Glutamatergic neuron (in vitro differentiated cells): Measurements from ENCODE around the gene C1RL. TPM values are rescaled to one million over a fixed set of nuclear protein-coding genes. Genes with fewer than 3 reads are reported as not detected.

Source experiments
- DNase-seq: peaks from one replicate; pipeline ENCODE4 v3.0.0; 2022
- H3K27ac Mint-ChIP-seq: one replicate; pipeline ENCODE4 v1.8.0; 2020; ENCODE audit warnings: mild to moderate bottlenecking, mixed read lengths, inconsistent platforms; ENCODE audit not compliant: unreplicated experiment
- H3K27me3 Mint-ChIP-seq: one replicate; pipeline ENCODE4 v1.8.0; 2020; ENCODE audit warnings: mild to moderate bottlenecking, moderate library complexity, mixed read lengths, inconsistent platforms; ENCODE audit not compliant: unreplicated experiment
- H3K36me3 Mint-ChIP-seq: one replicate; pipeline ENCODE4 v1.8.0; 2020; ENCODE audit warnings: mild to moderate bottlenecking, mixed read lengths, inconsistent platforms; ENCODE audit not compliant: unreplicated experiment
- H3K4me1 Mint-ChIP-seq: one replicate; pipeline ENCODE4 v1.8.0; 2020; ENCODE audit warnings: mild to moderate bottlenecking, low read depth, mixed read lengths, inconsistent platforms; ENCODE audit not compliant: unreplicated experiment
- H3K4me3 Mint-ChIP-seq: one replicate; pipeline ENCODE4 v1.8.0; 2020; ENCODE audit warnings: mild to moderate bottlenecking, mixed read lengths, inconsistent platforms; ENCODE audit not compliant: unreplicated experiment
- H3K9me3 Mint-ChIP-seq: one replicate; pipeline ENCODE4 v1.8.0; 2020; ENCODE audit warnings: mild to moderate bottlenecking, moderate library complexity, mixed read lengths, inconsistent platforms; ENCODE audit not compliant: unreplicated experiment
- total RNA-seq: library from RNA; stranded (reverse); fragmentation: NEBNext Ultra II Directional; extraction: Animal tissue kit (Norgen Biotek cat#: 25700); gene quantifications from one replicate; pipeline ENCODE4 v1.2.1, GENCODE V29; 2021; ENCODE audit not compliant: unreplicated experiment
- TF ChIP-seq, protein P1 (sequence below): fragments of 200-600 bp; sonication (generic); IDR thresholded peaks from one replicate; pipeline ENCODE4 v1.5.0; 2021; ENCODE audit not compliant: partially characterized antibody, unreplicated experiment

The C1RL gene
- total RNA-seq, 1 donor from 2014 or later: 12.8 TPM

DNA sequence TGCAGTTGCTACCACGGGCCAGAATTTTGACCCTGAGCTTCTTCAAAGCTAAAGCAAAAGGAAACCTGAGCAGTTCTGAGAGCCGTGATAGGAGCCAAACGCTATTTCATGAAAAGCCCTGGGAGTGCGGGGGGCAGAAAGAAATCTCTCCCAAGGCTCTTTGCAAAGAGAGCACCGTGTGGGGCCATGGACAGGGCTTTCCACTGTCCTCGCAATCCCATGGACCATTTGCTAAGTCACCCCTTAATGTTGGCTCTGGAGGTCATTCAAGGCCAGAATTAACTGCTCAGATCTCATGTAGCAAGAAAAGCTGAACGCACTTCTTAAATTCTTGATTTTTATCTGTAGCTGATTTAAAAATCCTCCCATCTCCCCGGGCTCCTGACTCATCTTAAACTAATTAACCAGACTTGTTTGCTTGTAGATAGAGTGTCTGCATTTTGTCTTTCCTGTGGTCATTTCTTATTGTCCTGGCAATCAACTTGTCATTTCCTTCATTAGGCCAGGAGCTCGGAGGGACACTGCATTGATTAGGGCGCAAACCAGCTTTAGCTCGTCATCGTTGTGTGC lies 46.0 kb upstream of the C1RL start:
- Mint-ChIP-seq H3K27me3 (peaks cover 4% of the 10 kb centered on the region), H3K9me3 (peaks cover 5% of the 10 kb centered on the region), H3K27ac (no peak overlapping the region), H3K4me1 (no peaks in the 10 kb centered on the region), H3K36me3 (peaks cover 14% of the 10 kb centered on the region), H3K4me3 (no peak overlapping the region)
- DNase-seq: no peak
- TF ChIP-seq, protein P1, sequence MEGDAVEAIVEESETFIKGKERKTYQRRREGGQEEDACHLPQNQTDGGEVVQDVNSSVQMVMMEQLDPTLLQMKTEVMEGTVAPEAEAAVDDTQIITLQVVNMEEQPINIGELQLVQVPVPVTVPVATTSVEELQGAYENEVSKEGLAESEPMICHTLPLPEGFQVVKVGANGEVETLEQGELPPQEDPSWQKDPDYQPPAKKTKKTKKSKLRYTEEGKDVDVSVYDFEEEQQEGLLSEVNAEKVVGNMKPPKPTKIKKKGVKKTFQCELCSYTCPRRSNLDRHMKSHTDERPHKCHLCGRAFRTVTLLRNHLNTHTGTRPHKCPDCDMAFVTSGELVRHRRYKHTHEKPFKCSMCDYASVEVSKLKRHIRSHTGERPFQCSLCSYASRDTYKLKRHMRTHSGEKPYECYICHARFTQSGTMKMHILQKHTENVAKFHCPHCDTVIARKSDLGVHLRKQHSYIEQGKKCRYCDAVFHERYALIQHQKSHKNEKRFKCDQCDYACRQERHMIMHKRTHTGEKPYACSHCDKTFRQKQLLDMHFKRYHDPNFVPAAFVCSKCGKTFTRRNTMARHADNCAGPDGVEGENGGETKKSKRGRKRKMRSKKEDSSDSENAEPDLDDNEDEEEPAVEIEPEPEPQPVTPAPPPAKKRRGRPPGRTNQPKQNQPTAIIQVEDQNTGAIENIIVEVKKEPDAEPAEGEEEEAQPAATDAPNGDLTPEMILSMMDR: no peak

DNA sequence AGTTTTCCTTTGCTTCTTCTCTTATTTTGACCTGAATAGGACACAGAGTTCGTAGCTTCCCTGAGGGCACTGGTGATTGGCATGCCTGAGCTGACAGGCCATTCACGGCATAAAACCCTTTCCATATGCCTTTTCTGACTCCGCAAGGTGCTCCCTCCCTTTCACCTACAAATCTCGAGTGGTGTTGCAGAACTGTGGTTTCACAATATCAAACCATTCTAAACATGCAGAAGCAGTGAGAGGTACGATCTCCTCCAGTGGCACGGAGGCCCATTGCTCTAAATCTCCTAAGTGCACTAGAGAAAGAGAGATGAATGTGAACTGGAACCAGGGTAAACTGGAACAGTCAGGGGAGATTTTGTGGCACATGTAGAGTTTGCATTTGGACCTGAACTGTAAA lies 45.0 kb upstream of the C1RL start:
- no peak for DNase-seq
- H3K36me3 Mint-ChIP-seq: peaks cover 17% of the 10 kb centered on the region
- peak overlapping the region; percentile 13 for H3K4me3 Mint-ChIP-seq
- peaks cover 5% of the 10 kb centered on the region for H3K9me3 Mint-ChIP-seq
- peaks cover 2% of the 10 kb centered on the region for H3K27me3 Mint-ChIP-seq
- H3K27ac Mint-ChIP-seq: peak overlapping the region; percentile 2
- TF ChIP-seq, protein P1: no peak
- H3K4me1 Mint-ChIP-seq: no peaks in the 10 kb centered on the region

- H3K27me3 Mint-ChIP-seq: peaks cover 2% of the 10 kb centered on the region
- no peaks in the 10 kb centered on the region for H3K4me1 Mint-ChIP-seq
- no peak for DNase-seq
- TF ChIP-seq, protein P1: no peak
- peaks cover 6% of the 10 kb centered on the region for H3K9me3 Mint-ChIP-seq
- peaks cover 17% of the 10 kb centered on the region for H3K36me3 Mint-ChIP-seq
- H3K4me3 Mint-ChIP-seq: no peak overlapping the region
- no peak overlapping the region for H3K27ac Mint-ChIP-seq
Measured at GRCh38 chr12:7152818-7153217, 43.8 kb upstream of the C1RL start.

DNA sequence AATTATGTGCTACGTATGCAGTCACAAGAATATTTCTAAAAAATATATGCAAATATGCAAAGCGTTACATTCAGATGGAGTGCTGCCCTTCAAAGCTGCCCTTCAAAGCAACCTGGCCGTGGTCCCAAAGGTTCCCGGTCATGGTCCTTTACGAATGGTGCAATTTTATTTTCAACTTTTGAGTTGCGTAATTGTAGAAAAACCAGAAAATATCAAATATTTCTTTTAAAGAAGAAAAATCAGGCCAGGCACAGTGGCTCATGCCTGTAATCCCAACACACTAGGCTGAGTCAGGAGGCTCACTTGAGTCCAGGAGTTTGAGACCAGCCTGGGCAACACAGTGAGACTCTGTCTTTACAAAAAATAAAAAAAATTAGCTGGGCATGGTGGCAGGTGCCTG lies 42.5 kb upstream of the C1RL start:
- H3K36me3 Mint-ChIP-seq: peaks cover 17% of the 10 kb centered on the region
- DNase-seq: no peak
- H3K4me3 Mint-ChIP-seq: no peak overlapping the region
- no peaks in the 10 kb centered on the region for H3K27me3 Mint-ChIP-seq
- no peaks in the 10 kb centered on the region for H3K4me1 Mint-ChIP-seq
- H3K9me3 Mint-ChIP-seq: peaks cover 4% of the 10 kb centered on the region
- TF ChIP-seq, protein P1: no peak
- H3K27ac Mint-ChIP-seq: no peak overlapping the region

DNA sequence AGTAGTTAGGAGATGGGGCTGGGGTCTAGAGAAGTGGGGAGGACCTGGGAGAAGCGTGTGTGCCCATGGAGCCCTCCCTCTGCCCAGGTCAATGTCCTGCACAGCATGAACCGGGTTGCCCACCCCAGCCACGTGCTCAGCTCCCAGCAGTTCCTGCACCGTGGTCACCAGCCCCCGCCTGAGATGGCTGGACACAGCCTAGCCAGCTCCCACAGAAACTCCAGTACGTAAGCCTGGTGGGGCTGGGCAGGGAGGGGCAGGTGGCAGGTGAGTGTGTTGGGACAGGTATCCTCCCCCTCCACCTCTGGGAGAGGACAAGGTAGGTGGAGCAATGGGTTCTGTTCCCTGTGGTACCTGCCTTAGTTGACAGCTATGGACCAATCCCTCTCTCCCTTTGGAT lies 41.8 kb upstream of the C1RL start:
- Mint-ChIP-seq H3K4me1 (no peaks in the 10 kb centered on the region), H3K27ac (no peak overlapping the region), H3K36me3 (peaks cover 19% of the 10 kb centered on the region), H3K27me3 (peaks cover 1% of the 10 kb centered on the region), H3K4me3 (no peak overlapping the region), H3K9me3 (peaks cover 4% of the 10 kb centered on the region)
- no peak for DNase-seq
- TF ChIP-seq, protein P1: no peak
